ENCODE results near the gene SLC6A11.

The SLC6A11 gene

DNA sequence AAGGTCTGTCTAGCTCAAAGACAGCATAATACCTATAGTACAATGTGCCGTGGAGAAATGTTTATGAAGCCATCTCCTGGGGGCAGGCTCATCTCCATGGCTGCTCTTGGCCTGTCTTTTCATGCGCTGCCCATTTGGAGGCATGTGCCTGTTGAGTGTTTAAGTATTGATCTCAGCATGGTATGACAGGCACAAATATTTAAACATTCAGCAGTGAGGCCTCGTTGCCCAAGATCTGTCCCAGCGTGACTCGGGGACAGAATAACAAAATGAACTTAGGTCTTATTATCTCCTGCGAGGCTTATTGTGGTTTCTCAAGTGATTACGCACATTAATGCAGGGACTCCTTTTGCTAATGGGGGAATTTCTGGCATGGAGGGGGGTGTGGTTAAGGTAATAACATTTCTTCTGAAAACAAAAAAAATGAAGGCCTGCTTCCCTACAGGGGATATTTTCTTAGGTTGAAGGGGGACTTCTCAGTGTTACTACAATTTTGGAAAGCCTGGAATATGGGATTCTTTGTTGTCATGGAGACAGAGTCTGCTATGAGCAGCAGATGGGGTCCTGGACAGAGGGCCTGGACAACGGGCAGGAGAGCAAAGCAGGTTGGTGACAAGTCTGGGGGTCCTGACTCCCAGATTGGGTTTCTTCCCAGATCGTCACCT lies 172.1 kb downstream of the SLC6A11 start:
- H3K4me1 ChIP-seq, result no peaks in the 10 kb centered on the region
- TF ChIP-seq, protein P1, sequence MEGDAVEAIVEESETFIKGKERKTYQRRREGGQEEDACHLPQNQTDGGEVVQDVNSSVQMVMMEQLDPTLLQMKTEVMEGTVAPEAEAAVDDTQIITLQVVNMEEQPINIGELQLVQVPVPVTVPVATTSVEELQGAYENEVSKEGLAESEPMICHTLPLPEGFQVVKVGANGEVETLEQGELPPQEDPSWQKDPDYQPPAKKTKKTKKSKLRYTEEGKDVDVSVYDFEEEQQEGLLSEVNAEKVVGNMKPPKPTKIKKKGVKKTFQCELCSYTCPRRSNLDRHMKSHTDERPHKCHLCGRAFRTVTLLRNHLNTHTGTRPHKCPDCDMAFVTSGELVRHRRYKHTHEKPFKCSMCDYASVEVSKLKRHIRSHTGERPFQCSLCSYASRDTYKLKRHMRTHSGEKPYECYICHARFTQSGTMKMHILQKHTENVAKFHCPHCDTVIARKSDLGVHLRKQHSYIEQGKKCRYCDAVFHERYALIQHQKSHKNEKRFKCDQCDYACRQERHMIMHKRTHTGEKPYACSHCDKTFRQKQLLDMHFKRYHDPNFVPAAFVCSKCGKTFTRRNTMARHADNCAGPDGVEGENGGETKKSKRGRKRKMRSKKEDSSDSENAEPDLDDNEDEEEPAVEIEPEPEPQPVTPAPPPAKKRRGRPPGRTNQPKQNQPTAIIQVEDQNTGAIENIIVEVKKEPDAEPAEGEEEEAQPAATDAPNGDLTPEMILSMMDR (IDR thresholded peaks at IDR 0.05; ENCODE audit: low read depth, low read length), result no peak
- no peaks in the 10 kb centered on the region for H3K9me3 ChIP-seq
- H3K27me3 ChIP-seq, result peaks cover 5% of the 10 kb centered on the region
- H3K4me3 ChIP-seq (ENCODE audit: low read depth, low read length), result no peak overlapping the region
- no peak for DNase-seq
- H3K36me3 ChIP-seq, result no peaks in the 10 kb centered on the region

DNA sequence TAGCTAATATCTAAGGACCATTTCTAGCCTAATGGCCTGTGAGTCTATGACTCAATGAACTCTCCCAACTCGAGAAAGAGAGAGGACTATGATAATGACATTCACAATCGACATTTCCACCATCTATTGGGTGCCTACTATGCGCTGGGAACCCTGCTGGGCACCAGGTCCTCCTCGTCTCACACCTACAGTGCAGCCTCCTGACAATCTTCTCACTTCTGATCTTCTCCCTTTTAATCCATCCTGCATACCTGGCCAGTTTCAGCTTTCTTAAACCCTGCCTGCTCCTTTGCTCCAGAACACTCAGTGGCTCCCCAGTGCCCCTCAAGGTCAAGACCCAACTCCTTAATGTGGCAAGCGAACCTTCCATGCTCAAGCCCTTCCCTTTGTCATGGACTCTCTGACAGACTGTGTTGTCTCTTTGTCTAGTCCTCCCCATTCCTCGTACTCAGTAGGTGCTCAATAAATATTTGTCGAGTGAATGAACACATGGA lies 173.0 kb downstream of the SLC6A11 start:
- TF ChIP-seq, protein P1 (IDR thresholded peaks at IDR 0.05; ENCODE audit: low read depth, low read length), result no peak
- no peaks in the 10 kb centered on the region for H3K36me3 ChIP-seq
- H3K27me3 ChIP-seq, result peaks cover 12% of the 10 kb centered on the region
- H3K9me3 ChIP-seq, result no peaks in the 10 kb centered on the region
- DNase-seq, result no peak
- no peaks in the 10 kb centered on the region for H3K4me1 ChIP-seq
- H3K4me3 ChIP-seq (ENCODE audit: low read depth, low read length), result no peak overlapping the region

Data from BE2C (cell line).